Astrocyte of the hippocampus (primary cell): ENCODE data around the gene FAM107A.
"Not testable (repeated sequence)": the region's sequence is repeated elsewhere in the genome, so short reads cannot be mapped to it uniquely, and the experiment has no call there.

Experiments used
- DNase-seq: peaks from one replicate; pipeline ENCODE4 v3.0.0; 2011; ENCODE audit warnings: low read depth, low spot score

FAM107A gene

GRCh38 chr3:58536501-58537411 is 40.4 kb downstream of the FAM107A start, which contains the start of gene ACOX2:
TSS of gene ACOX2 (minus strand) at chr3:58537190. CDS start at chr3:58535106, 2,084 bp downstream.
- DNase-seq, result peak; percentile 69

DNA sequence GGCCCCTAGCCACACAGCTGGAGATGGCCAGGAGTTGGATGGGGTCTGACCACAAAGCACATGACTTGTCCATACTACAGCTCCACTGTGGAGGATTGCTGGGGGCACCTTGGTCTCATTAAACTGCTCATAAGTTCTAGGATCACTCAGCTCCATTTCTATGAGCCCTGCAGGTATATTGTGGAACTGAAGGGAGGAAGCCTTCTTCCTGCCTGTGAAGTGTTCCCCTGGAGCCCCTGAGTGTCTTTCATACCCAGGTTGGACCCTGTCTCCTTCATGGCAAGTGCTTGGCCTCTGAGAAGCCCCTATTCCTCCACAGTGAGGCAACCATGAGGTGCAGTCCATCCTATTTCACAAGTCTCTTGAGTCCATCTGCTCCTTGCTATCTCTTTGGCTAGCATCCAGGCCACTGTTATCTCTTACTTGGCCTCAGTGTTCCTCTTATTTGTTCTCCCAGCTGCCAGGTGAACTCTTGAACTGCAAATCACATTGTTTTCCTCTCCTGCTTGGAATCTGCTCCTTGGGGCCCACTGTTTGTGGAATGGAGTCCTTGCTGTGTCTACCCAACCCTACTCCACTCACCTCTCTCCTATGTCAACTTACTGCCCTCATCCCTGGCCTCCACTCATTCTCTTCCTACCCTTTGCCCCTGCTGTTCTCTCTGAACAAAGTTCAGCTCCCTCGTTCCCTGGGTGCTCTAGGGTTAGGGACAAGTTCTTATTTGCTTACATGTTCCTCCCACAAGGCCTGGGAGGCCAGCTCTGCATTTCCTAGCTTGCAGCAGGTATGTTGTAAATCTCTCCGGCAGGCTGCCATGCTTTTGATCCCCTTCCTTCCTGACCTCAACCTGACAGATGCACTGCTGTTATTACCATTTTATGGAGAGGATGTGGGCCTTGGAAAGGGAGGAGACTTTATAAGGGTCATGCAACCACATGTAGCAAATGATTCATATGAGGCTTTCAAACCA is 41.4 kb downstream of the FAM107A start:
- no peak for DNase-seq

DNA sequence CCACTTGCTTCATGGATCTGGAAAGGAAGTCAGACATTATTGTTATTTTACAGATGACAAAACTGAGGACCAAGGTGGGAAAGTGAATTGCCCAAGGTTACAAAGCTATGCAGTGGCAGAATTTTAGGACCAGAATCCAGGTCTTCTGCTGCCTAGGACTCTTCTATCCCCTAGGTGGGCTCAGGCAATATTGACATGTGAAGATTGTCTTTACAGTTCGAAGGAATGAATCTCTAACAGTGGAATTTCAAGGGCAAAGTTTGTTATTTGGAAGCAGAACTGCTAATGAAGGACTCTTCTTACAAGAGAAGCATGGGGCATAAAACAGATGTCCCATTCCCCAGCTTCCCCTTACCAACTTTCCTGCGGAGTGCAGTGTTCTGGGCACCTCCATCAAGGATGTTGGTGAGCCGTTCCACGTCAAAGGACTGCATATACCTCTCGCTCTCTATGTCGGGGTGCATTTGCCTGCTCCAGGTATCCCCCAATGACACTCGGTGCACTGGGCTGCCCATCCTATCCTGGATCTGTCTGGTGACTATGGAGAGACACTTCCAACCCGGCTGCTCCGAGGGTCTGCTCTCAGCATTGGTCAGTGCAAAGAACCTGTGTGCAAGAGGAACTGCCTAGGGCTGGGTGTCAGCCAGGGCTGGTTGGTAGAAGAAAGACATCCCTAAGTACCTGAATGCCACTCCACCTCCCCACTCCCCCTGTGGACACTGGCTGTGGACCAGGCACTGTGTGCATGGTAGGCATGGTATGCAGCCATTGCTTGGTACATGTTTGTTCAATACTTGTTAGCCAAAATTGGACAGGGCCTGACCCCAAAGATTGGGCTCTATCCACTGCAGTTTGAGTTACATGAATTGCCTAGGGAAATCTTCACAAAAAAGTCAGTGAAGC is 42.3 kb downstream of the FAM107A start:
- DNase-seq, result no peak

GRCh38 chr3:58532794-58533220 is 44.4 kb downstream of the FAM107A start:
- DNase-seq, result peak; percentile 90

- DNase-seq, result no peak
Observed at GRCh38 chr3:58531956-58532355, 45.2 kb downstream of the FAM107A start.

DNA sequence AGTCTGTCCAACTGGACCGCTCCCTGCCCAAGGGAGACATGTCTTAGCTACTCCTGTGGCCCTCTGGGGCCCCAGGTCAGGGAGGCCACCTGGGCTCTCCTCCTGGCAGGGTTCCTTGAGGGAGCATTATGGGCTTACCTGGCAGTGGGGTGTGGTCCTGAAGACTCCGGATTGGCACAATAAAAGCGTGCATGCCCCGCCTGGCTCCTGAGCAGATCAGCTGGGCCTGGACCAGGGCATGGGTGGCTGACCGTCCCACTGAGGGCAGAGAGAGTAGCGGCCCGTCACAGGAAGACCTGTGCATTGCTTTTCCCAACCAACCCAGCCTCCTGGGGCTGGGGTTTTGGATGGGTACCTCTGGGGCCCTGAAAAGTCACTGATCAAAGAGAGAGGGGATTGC is 45.6 kb downstream of the FAM107A start:
- DNase-seq, result no peak

DNA sequence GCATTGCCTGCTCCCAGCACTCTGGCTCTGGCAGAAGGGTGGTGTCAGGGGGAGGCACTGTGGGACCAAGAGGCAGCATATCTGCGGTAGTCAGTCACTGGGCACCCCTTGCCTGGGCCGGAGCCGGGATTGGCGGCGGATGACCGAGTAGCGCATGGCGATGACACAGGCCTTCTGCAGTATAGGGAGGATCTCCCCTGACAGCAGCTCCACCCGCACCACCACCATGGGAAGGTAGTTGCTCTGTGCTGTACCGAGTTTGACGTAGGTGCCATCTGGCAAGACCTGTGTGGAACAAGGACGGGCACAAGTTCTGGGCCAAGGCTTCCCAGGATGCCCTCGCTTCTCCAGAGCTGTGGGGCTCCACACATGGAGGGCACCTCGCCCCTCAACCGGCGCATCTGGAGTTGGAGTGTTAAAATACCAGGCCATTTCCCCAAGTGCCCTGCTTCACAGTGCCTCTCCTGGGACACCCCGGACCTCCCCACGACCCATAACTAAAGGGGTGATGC is 46.8 kb downstream of the FAM107A start:
- no peak for DNase-seq

DNA sequence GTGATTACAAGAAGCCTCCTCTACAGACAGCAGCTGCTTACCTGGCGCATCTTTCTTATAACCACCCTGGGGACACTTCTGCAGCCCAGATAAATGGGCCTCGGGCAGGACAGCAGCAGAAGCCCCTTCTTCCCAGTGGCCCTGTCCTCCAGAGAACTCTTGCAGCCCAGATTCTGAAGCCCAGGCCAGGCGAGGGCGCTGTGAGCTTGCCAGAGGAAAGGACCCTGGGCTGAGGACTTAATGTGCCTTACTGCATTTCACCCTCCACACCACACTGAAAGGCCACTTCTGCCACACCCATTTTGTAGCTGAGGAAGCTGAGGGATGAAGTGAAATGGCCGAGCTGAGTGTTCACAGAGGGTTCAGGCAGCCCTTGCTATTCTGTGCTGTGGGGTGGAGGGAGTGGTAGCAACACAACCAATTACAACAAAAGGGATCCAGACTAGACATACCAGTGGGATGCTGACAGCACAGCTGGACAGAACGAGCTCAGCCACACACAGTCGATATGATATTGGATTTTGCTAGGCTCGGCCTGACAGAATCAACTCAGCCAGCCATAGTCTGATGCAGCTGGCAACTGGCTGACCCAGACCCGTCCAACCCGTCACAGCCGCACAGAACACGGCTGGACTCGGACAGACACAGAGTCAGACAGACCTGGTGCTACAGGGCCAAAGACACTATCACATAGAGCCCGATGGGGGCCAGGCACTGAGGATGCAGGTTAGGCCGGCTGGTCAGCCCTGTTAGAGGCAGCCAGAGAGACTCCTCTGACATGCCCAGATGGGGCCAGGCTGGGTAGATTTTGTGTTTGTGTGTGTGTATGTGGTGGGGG is 47.5 kb downstream of the FAM107A start:
- DNase-seq, result no peak

- peak; percentile 87 for DNase-seq
Observed at GRCh38 chr3:58528629-58529028, 48.6 kb downstream of the FAM107A start.

- DNase-seq, result not testable (repeated sequence)
Observed at GRCh38 chr3:58527440-58527839, 49.8 kb downstream of the FAM107A start.

DNA sequence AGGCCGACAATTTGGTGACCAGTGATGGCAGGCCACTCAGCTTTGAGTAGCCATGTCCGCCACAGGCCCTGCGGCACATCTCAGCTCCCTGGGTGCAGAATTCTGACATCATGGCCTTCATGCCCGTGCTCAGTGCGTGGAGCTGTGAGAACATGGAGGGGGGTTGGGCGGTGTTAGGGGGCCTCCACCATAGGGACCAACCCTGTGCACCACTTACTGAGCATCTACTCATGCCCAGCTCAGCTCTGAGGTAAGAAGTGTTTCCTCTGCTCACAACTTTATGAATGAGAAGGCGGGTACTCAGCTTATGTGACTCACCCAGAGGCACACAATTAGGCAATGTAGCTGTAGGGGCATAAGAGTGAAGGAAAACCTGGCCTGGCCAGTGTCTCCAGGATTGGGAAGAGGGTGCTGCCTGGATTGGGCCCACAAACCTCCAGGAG is 50.7 kb downstream of the FAM107A start:
- DNase-seq, result peak; percentile 86

DNA sequence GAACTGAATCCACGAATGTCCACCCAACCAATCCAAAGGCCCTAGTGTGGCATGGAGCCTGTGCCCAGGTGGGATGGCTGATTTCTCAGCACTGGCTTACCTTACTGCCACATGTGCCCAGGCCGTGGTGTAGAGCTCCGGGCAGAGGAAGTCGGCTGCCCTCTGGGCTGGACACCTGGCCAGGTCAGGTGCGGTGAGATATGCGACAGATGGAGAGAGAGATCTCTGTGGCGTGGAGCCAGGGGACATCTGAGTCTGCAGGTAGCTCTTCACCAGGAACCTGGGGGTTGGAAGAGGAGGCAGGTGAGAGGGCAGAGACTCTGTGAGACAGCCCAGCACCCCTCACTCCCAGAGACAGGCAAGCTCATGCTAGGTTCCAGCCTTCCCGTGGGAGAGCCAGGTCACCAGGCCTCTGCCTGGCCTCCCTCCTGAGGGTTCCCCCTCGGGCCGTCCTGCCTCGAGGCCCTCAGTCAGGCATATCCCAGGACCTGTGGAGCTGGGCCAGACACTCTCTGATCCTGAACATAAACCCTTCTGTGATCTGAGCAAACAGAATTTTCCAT is 52.8 kb downstream of the FAM107A start:
- DNase-seq, result no peak

DNA sequence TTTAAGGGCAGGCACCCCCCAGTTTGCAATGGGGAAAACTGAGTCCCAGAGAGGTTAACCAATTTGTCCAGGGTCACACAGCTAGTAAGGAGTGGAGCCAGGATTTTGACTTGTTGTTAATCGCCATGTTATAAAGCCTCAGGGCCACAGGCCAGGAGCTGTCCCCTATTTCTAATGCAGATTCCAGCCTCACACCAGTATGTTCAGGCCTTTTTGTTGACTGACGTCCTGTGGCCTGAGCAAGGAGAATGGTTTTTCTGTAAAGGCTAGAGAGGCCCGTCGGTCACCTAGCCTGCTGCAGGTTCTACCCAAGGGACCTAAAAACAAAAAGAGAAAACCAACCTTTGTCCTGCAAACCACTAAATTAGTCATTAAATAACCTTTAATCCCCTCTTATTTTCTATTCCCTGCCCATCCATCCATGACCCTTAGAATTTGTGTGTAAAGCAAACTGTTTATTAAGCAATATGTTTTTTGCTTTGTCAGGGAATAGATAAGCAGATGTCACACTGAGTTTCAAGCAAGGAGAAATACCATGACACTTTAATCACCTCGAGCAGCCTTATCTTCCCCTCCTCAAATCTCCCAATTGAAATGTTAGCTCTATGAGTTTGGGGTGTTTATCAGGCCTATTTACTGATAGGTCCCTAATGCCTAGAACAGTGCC is 54.3 kb downstream of the FAM107A start:
- no peak for DNase-seq

GRCh38 chr3:58521917-58522631 is 55.1 kb downstream of the FAM107A start:
- peak; percentile 63 for DNase-seq

DNA sequence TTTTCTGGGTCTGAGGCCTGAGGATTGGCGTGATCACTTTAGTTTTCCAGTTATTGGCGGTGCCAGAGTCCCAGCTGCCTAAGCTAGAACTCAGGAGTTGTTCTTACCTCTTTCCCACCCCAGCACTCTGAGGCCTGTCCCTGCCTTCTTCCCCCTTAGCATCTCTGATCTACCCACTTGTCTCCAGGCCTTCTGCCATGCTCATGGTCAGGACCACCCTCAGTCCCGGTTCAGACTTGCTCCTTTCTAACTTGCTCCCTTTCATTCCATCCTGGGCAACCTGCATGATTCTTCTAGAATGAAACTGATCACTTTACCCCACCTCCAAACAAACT is 55.9 kb downstream of the FAM107A start:
- DNase-seq, result no peak

GRCh38 chr3:58520403-58521335 is 56.5 kb downstream of the FAM107A start:
- peak; percentile 34 for DNase-seq

DNA sequence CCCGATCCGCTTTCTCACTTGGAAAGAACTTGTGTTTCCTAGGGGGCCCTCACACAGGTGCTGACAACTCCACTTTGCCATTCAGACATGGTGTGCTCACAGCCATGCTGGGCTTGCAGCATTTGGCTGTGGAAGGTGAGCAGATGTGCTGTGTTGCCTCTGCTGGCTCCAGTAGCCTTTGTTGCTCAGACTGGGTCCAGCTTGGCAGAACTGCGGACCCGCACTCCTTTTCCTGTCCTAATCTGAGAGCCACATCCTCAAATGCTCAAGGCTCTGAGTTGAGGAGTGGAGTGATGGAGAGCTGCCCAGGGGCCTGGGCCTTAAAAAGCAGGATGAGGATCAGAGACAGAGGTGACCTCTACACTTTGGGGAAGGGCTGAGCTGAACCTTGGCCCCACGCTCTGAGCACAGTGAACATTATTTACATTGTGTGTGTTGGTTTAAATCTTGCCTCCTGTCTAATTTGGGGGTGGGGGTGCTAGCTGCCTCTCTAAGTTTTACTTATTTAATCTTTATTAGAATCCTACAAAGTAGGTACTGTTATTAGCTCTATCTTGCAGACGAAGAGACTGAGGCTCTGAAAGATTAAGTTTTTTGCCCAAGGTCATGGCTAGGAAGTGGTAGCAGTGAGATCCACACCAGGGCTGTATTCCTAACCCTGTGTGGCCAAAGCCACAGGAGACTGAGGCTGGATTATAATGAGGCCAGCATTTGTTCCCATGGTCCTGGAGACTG is 57.4 kb downstream of the FAM107A start:
- DNase-seq, result no peak
